ENCODE measurements around the gene CHI3L1.

Gene CHI3L1

GRCh38 chr1:203178083-203178482, 8.4 kb downstream of the CHI3L1 start:
- Histone ChIP-seq H3K9me3 (ENCODE audit: control extremely low read depth in 1 of 5, control insufficient read depth in 4 of 5, insufficient read depth in 2 of 5, low read depth in 1 of 5, low read length in 4 of 5) (no peaks in the 10 kb centered on the region), H3K27me3 (replicated peaks in 2 of 5; ENCODE audit: control insufficient read depth in 4 of 5, insufficient read depth in 5 of 5, low read length in 4 of 5) (peaks cover 0 to 3% (median 0%) of the 10 kb centered on the region in 5 experiments), H3K4me3 (ENCODE audit: control insufficient read depth in 1 of 7, extremely low read depth in 1 of 7, insufficient read depth in 4 of 7, low read depth in 2 of 7, low read length in 6 of 7) (no peak overlapping the region), H3K27ac (ENCODE audit: insufficient read depth in 1 of 2, low read depth in 1 of 2, low read length in 2 of 2, poor library complexity in 1 of 2, severe bottlenecking in 2 of 2) (no peak overlapping the region), H3K4me1 (ENCODE audit: control extremely low read depth in 1 of 4, control insufficient read depth in 4 of 4, insufficient read depth in 4 of 4, low read length in 3 of 4) (peaks cover 0 to 13% (median 2%) of the 10 kb centered on the region in 4 experiments), H3K36me3 (ENCODE audit: control insufficient read depth in 4 of 4, insufficient read depth in 4 of 4, low read length in 3 of 4) (no peaks in the 10 kb centered on the region)
- DNase-seq = no peak
- WGBS (ENCODE audit: insufficient coverage) = 91% methylated on average over 4 of the region's 5 CpGs
- ChIA-PET CTCF (interaction anchor here (1.1 to 14.7 kb wide), 4 partner anchors 16 to 140 kb away, joined by 3 to 164 read pairs (median 7); no protein-coding TSS in a partner anchor), POLR2A (interaction anchor here (0.8 kb wide), 1 partner anchor 10 kb away, joined by 3 read pairs; no protein-coding TSS in a partner anchor)

GRCh38 chr1:203177470-203178039, 8.9 kb downstream of the CHI3L1 start:
- 83% methylated on average over 8 of the region's 9 CpGs for WGBS (ENCODE audit: insufficient coverage)
- CTCF ChIA-PET = interaction anchor here (1.9 to 14.7 kb wide), 3 partner anchors 38 to 140 kb away, joined by 5 to 164 read pairs (median 9); no protein-coding TSS in a partner anchor

GRCh38 chr1:203177036-203177405, 9.5 kb downstream of the CHI3L1 start:
- no peak overlapping the region for H3K4me3 ChIP-seq (ENCODE audit: control insufficient read depth in 1 of 7, extremely low read depth in 1 of 7, insufficient read depth in 4 of 7, low read depth in 2 of 7, low read length in 6 of 7)
- H3K4me1 ChIP-seq (ENCODE audit: control extremely low read depth in 1 of 4, control insufficient read depth in 4 of 4, insufficient read depth in 4 of 4, low read length in 3 of 4) = peaks cover 0 to 13% (median 2%) of the 10 kb centered on the region in 4 experiments
- H3K27ac ChIP-seq (ENCODE audit: insufficient read depth in 1 of 2, low read depth in 1 of 2, low read length in 2 of 2, poor library complexity in 1 of 2, severe bottlenecking in 2 of 2) = no peak overlapping the region
- WGBS (ENCODE audit: insufficient coverage) = 100% methylated on average over 2 of the region's 6 CpGs
- ChIA-PET CTCF (interaction anchor here (1.4 to 20.7 kb wide), 3 partner anchors 9 to 139 kb away, joined by 3 to 313 read pairs (median 164); partner anchors contain the start of gene ADORA1), POLR2A (no interaction called here)
- no peak for DNase-seq
- H3K36me3 ChIP-seq (ENCODE audit: control insufficient read depth in 4 of 4, insufficient read depth in 4 of 4, low read length in 3 of 4) = no peaks in the 10 kb centered on the region
- no peaks in the 10 kb centered on the region for H3K9me3 ChIP-seq (ENCODE audit: control extremely low read depth in 1 of 5, control insufficient read depth in 4 of 5, insufficient read depth in 2 of 5, low read depth in 1 of 5, low read length in 4 of 5)
- H3K27me3 ChIP-seq (replicated peaks in 2 of 5; ENCODE audit: control insufficient read depth in 4 of 5, insufficient read depth in 5 of 5, low read length in 4 of 5) = peaks cover 0 to 3% (median 0%) of the 10 kb centered on the region in 5 experiments

More at GRCh38 chr1:203177470-203178039, 8.9 kb downstream of the CHI3L1 start:
- no peak overlapping the region for H3K27ac ChIP-seq (ENCODE audit: insufficient read depth in 1 of 2, low read depth in 1 of 2, low read length in 2 of 2, poor library complexity in 1 of 2, severe bottlenecking in 2 of 2)
- no peak for DNase-seq
- peaks cover 0 to 13% (median 2%) of the 10 kb centered on the region in 4 experiments for H3K4me1 ChIP-seq (ENCODE audit: control extremely low read depth in 1 of 4, control insufficient read depth in 4 of 4, insufficient read depth in 4 of 4, low read length in 3 of 4)
- POLR2A ChIA-PET = no interaction called here
- no peaks in the 10 kb centered on the region for H3K9me3 ChIP-seq (ENCODE audit: control extremely low read depth in 1 of 5, control insufficient read depth in 4 of 5, insufficient read depth in 2 of 5, low read depth in 1 of 5, low read length in 4 of 5)
- no peaks in the 10 kb centered on the region for H3K36me3 ChIP-seq (ENCODE audit: control insufficient read depth in 4 of 4, insufficient read depth in 4 of 4, low read length in 3 of 4)
- peaks cover 0 to 3% (median 0%) of the 10 kb centered on the region in 5 experiments for H3K27me3 ChIP-seq (replicated peaks in 2 of 5; ENCODE audit: control insufficient read depth in 4 of 5, insufficient read depth in 5 of 5, low read length in 4 of 5)
- no peak overlapping the region for H3K4me3 ChIP-seq (ENCODE audit: control insufficient read depth in 1 of 7, extremely low read depth in 1 of 7, insufficient read depth in 4 of 7, low read depth in 2 of 7, low read length in 6 of 7)

- H3K27ac ChIP-seq (ENCODE audit: insufficient read depth in 1 of 2, low read depth in 1 of 2, low read length in 2 of 2, poor library complexity in 1 of 2, severe bottlenecking in 2 of 2) = no peak overlapping the region
- ChIA-PET POLR2A (no interaction called here), CTCF (interaction anchor here (0.8 to 20.7 kb wide), 6 partner anchors 8 to 138 kb away, joined by 3 to 313 read pairs (median 5); partner anchors contain the start of gene ADORA1)
- peaks cover 0 to 3% (median 0%) of the 10 kb centered on the region in 5 experiments for H3K27me3 ChIP-seq (replicated peaks in 2 of 5; ENCODE audit: control insufficient read depth in 4 of 5, insufficient read depth in 5 of 5, low read length in 4 of 5)
- no peak overlapping the region for H3K4me3 ChIP-seq (ENCODE audit: control insufficient read depth in 1 of 7, extremely low read depth in 1 of 7, insufficient read depth in 4 of 7, low read depth in 2 of 7, low read length in 6 of 7)
- peaks cover 0 to 13% (median 2%) of the 10 kb centered on the region in 4 experiments for H3K4me1 ChIP-seq (ENCODE audit: control extremely low read depth in 1 of 4, control insufficient read depth in 4 of 4, insufficient read depth in 4 of 4, low read length in 3 of 4)
- no peaks in the 10 kb centered on the region for H3K36me3 ChIP-seq (ENCODE audit: control insufficient read depth in 4 of 4, insufficient read depth in 4 of 4, low read length in 3 of 4)
- H3K9me3 ChIP-seq (ENCODE audit: control extremely low read depth in 1 of 5, control insufficient read depth in 4 of 5, insufficient read depth in 2 of 5, low read depth in 1 of 5, low read length in 4 of 5) = no peaks in the 10 kb centered on the region
- DNase-seq = no peak
- 100% methylated on average over 6 of the region's 9 CpGs for WGBS (ENCODE audit: insufficient coverage)
Observed at GRCh38 chr1:203176273-203177035, 10.1 kb downstream of the CHI3L1 start.

- POLR2A ChIA-PET = no interaction called here
- peak in 2 of 3 donors; percentile 19 to 31 for DNase-seq
- Histone ChIP-seq H3K36me3 (ENCODE audit: control insufficient read depth in 4 of 4, insufficient read depth in 4 of 4, low read length in 3 of 4) (no peaks in the 10 kb centered on the region), H3K27ac (ENCODE audit: insufficient read depth in 1 of 2, low read depth in 1 of 2, low read length in 2 of 2, poor library complexity in 1 of 2, severe bottlenecking in 2 of 2) (no peak overlapping the region), H3K27me3 (replicated peaks in 2 of 5; ENCODE audit: control insufficient read depth in 4 of 5, insufficient read depth in 5 of 5, low read length in 4 of 5) (peaks cover 0 to 3% (median 0%) of the 10 kb centered on the region in 5 experiments), H3K9me3 (ENCODE audit: control extremely low read depth in 1 of 5, control insufficient read depth in 4 of 5, insufficient read depth in 2 of 5, low read depth in 1 of 5, low read length in 4 of 5) (no peaks in the 10 kb centered on the region), H3K4me1 (ENCODE audit: control extremely low read depth in 1 of 4, control insufficient read depth in 4 of 4, insufficient read depth in 4 of 4, low read length in 3 of 4) (peaks cover 0 to 13% (median 2%) of the 10 kb centered on the region in 4 experiments), H3K4me3 (ENCODE audit: control insufficient read depth in 1 of 7, extremely low read depth in 1 of 7, insufficient read depth in 4 of 7, low read depth in 2 of 7, low read length in 6 of 7) (no peak overlapping the region)
- WGBS (ENCODE audit: insufficient coverage) = 57% methylated on average over 6 of the region's 9 CpGs
- CTCF ChIA-PET = interaction anchor here (0.8 to 20.7 kb wide), 8 partner anchors 8 to 138 kb away, joined by 3 to 313 read pairs (median 5); partner anchors contain the start of gene ADORA1
Observed at GRCh38 chr1:203175827-203176241, 10.7 kb downstream of the CHI3L1 start.

- Histone ChIP-seq H3K27me3 (replicated peaks in 2 of 5; ENCODE audit: control insufficient read depth in 4 of 5, insufficient read depth in 5 of 5, low read length in 4 of 5) (peaks cover 0 to 3% (median 0%) of the 10 kb centered on the region in 5 experiments), H3K4me1 (ENCODE audit: control extremely low read depth in 1 of 4, control insufficient read depth in 4 of 4, insufficient read depth in 4 of 4, low read length in 3 of 4) (peaks cover 0 to 13% (median 2%) of the 10 kb centered on the region in 4 experiments), H3K4me3 (ENCODE audit: control insufficient read depth in 1 of 7, extremely low read depth in 1 of 7, insufficient read depth in 4 of 7, low read depth in 2 of 7, low read length in 6 of 7) (no peak within 1 kb of the TSS), H3K36me3 (ENCODE audit: control insufficient read depth in 4 of 4, insufficient read depth in 4 of 4, low read length in 3 of 4) (no peaks in the 10 kb centered on the region), H3K27ac (ENCODE audit: insufficient read depth in 1 of 2, low read depth in 1 of 2, low read length in 2 of 2, poor library complexity in 1 of 2, severe bottlenecking in 2 of 2) (no peak within 1 kb of the TSS), H3K9me3 (ENCODE audit: control extremely low read depth in 1 of 5, control insufficient read depth in 4 of 5, insufficient read depth in 2 of 5, low read depth in 1 of 5, low read length in 4 of 5) (no peaks in the 10 kb centered on the region)
- ChIA-PET CTCF (interaction anchor here (0.8 to 20.7 kb wide), 7 partner anchors 7 to 137 kb away, joined by 3 to 313 read pairs (median 6); partner anchors contain the start of gene ADORA1), POLR2A (no interaction called here)
- DNase-seq = no peak
- WGBS (ENCODE audit: insufficient coverage) = 100% methylated on average over 3 of the region's 5 CpGs
Observed at GRCh38 chr1:203175237-203175826, 11.2 kb downstream of the CHI3L1 start, which contains the start of gene MYBPH. MYBPH (minus strand) TSS chr1:203175826; CDS start chr1:203175755, 71 bp downstream.

Measured in common myeloid progenitor, CD34-positive (primary cell).